A549 (cell line): ENCODE measurements around the gene SPARC.

Experiments used
- CHD4 ChIP-seq: fragments of 200-600 bp; sonication (generic); IDR thresholded peaks from 2 replicates; pipeline ENCODE4 v1.6.1; 2016; ENCODE audit warnings: antibody characterized with exemption, mild to moderate bottlenecking, borderline replicate concordance
- CTCF ChIP-seq: fragments of >200 bp; sonication (Bioruptor Twin); formaldehyde crosslinking; IDR thresholded peaks from 3 replicates; pipeline ENCODE4 v1.5.1; 2016
- ELK1 ChIP-seq: fragments of 150-350 bp; IDR thresholded peaks from 2 replicates; pipeline ENCODE4 v1.6.1; 2014; ENCODE audit warnings: low read depth, mild to moderate bottlenecking, low read length
- FOSB ChIP-seq: fragments of 250-450 bp; sonication (Bioruptor Pico); IDR thresholded peaks from 2 replicates; pipeline ENCODE4 v1.5.0; 2020; ENCODE audit warnings: mild to moderate bottlenecking, moderate library complexity
- MAX ChIP-seq: IDR thresholded peaks from 2 replicates; pipeline ENCODE4 v1.6.1; 2012
- POLR2A ChIP-seq: IDR thresholded peaks from 2 replicates; pipeline ENCODE4 v1.6.1; 2012; ENCODE audit warnings: mild to moderate bottlenecking, low read length

GRCh38 chr5:151734064-151734408, 47.3 kb upstream of the SPARC start:
- TF ChIP-seq FOSB (CRISPR knock-in tag) (no peak), ELK1 (no peak), POLR2A (no peak), CTCF (no peak), CHD4 (no peak), MAX (no peak)
